HEK293 (cell line): Measurements from ENCODE around the gene PRSS53.

Experiments
- CTCF ChIA-PET: fragments of 350-600 bp; formaldehyde crosslinking; extraction: SDS; loops from one replicate; lab custom pipeline; 2021; ENCODE audit warnings: antibody characterized with exemption; lab: Yijun Ruan, JAX
- POLR2A ChIA-PET: fragments of 300-600 bp; formaldehyde crosslinking; extraction: SDS; loops from one replicate; lab custom pipeline; 2020; ENCODE audit warnings: antibody characterized with exemption, inconsistent platforms; lab: Yijun Ruan, JAX
- H3K27ac ChIP-seq: fragments of 200-500 bp; sonication (Bioruptor generic); 2 replicates; pipeline ENCODE4 v1.5.1; 2014; ENCODE audit warnings: low read depth, low read length, control low read depth, inconsistent platforms; ENCODE audit errors: extremely low read depth
- H3K36me3 ChIP-seq, 2 experiments: fragments of 200-500 bp in 1 of 2; sonication (Bioruptor generic) in 1 of 2; 1 replicate in 1 of 2; 2 replicates in 1 of 2; pipeline ENCODE4 v1.5.1; 2014 to 2017; ENCODE audit warnings: inconsistent platforms in 2 of 2, low read length in 2 of 2; ENCODE audit not compliant: control insufficient read depth in 2 of 2, insufficient read depth in 1 of 2
- H3K4me1 ChIP-seq: fragments of 200-500 bp; sonication (Bioruptor generic); 2 replicates; pipeline ENCODE4 v1.5.1; 2014; ENCODE audit warnings: mild to moderate bottlenecking, low read length, inconsistent platforms; ENCODE audit not compliant: control insufficient read depth, insufficient read depth
- H3K4me3 ChIP-seq: 2 replicates; pipeline ENCODE4 v1.5.1; 2011; ENCODE audit warnings: low read depth, mild to moderate bottlenecking, control low read depth, low read length, moderate library complexity
- H3K9me3 ChIP-seq: fragments of 200-500 bp; sonication (Bioruptor generic); 2 replicates; pipeline ENCODE4 v1.5.1; 2014; ENCODE audit warnings: low read depth, low read length, inconsistent platforms; ENCODE audit not compliant: control insufficient read depth, insufficient read depth
- CTCF ChIP-seq: fragments of 450-650 bp; formaldehyde crosslinking; IDR thresholded peaks from 2 replicates; pipeline ENCODE4 v1.5.1; 2016; ENCODE audit warnings: missing biosample characterization, missing genetic modification characterization
- KLF9 ChIP-seq: fragments of 450-650 bp; formaldehyde crosslinking; IDR thresholded peaks from 2 replicates; pipeline ENCODE4 v1.5.1; 2016; ENCODE audit warnings: missing biosample characterization, missing genetic modification characterization, low read depth
- REPIN1 ChIP-seq: fragments of 450-650 bp; formaldehyde crosslinking; IDR thresholded peaks from 2 replicates; pipeline ENCODE4 v1.5.1; 2017; ENCODE audit warnings: missing biosample characterization, missing genetic modification characterization, low read depth
- WT1 ChIP-seq: fragments of 450-650 bp; formaldehyde crosslinking; IDR thresholded peaks from 2 replicates; pipeline ENCODE4 v1.5.1; 2016; ENCODE audit warnings: missing biosample characterization, missing genetic modification characterization
- YY2 ChIP-seq: fragments of 450-650 bp; formaldehyde crosslinking; IDR thresholded peaks from 2 replicates; pipeline ENCODE4 v1.5.1; 2016; ENCODE audit warnings: missing biosample characterization, missing genetic modification characterization
- ZBTB11 ChIP-seq: fragments of 450-650 bp; formaldehyde crosslinking; conservative IDR thresholded peaks from 2 replicates; pipeline ENCODE4 v1.5.1; 2016; ENCODE audit warnings: low read depth, missing biosample characterization, missing genetic modification characterization
- ZBTB26 ChIP-seq: fragments of 450-650 bp; formaldehyde crosslinking; optimal IDR thresholded peaks from 2 replicates; pipeline ENCODE3; 2016; ENCODE audit warnings: missing biosample characterization, mild to moderate bottlenecking, missing genetic modification characterization
- ZBTB44 ChIP-seq: fragments of 450-650 bp; IDR thresholded peaks from 2 replicates; pipeline ENCODE4 v1.5.1; 2018; ENCODE audit warnings: missing biosample characterization, mild to moderate bottlenecking, missing genetic modification characterization
- ZBTB6 ChIP-seq: fragments of 450-650 bp; formaldehyde crosslinking; IDR thresholded peaks from 2 replicates; pipeline ENCODE4 v1.5.1; 2017; ENCODE audit warnings: missing biosample characterization, missing genetic modification characterization
- ZNF335 ChIP-seq: fragments of 450-650 bp; formaldehyde crosslinking; conservative IDR thresholded peaks from 2 replicates; pipeline ENCODE4 v1.5.1; 2016; ENCODE audit warnings: missing biosample characterization, missing genetic modification characterization
- ZNF341 ChIP-seq: fragments of 450-650 bp; formaldehyde crosslinking; IDR thresholded peaks from 2 replicates; pipeline ENCODE4; 2016; ENCODE audit warnings: low read depth, missing biosample characterization, missing genetic modification characterization
- ZNF488 ChIP-seq: fragments of 450-650 bp; formaldehyde crosslinking; IDR thresholded peaks from 2 replicates; pipeline ENCODE4 v1.5.1; 2016; ENCODE audit warnings: missing biosample characterization, missing genetic modification characterization
- ZNF510 ChIP-seq: fragments of 450-650 bp; formaldehyde crosslinking; IDR thresholded peaks from 2 replicates; pipeline ENCODE4 v1.5.1; 2018; ENCODE audit warnings: mild to moderate bottlenecking, missing genetic modification characterization, missing biosample characterization; ENCODE audit not compliant: insufficient replicate concordance
- ZNF747 ChIP-seq: fragments of 450-650 bp; formaldehyde crosslinking; IDR thresholded peaks from 2 replicates; pipeline ENCODE4 v1.5.1; 2016; ENCODE audit warnings: missing biosample characterization, missing genetic modification characterization
- ZNF768 ChIP-seq: fragments of 450-650 bp; formaldehyde crosslinking; IDR thresholded peaks from 2 replicates; pipeline ENCODE4 v1.5.1; 2018; ENCODE audit warnings: missing biosample characterization, mild to moderate bottlenecking, missing genetic modification characterization
- ZNF776 ChIP-seq: fragments of 450-650 bp; formaldehyde crosslinking; IDR thresholded peaks from 2 replicates; pipeline ENCODE4 v1.5.0; 2017; ENCODE audit warnings: missing biosample characterization, missing genetic modification characterization, borderline replicate concordance
- ZSCAN30 ChIP-seq: fragments of 450-650 bp; IDR thresholded peaks from 2 replicates; pipeline ENCODE4 v1.5.1; 2018; ENCODE audit warnings: missing biosample characterization, mild to moderate bottlenecking, missing genetic modification characterization, moderate library complexity

Gene PRSS53

GRCh38 chr16:31076319-31076718, 12.4 kb downstream of the PRSS53 start:
- CTCF ChIA-PET = no interaction called here
- Histone ChIP-seq H3K4me1 (no peaks in the 10 kb centered on the region), H3K36me3 (peaks cover 0 to 57% of the 10 kb centered on the region in 2 experiments; a peak in 1 of 3 replicates), H3K4me3 (no peak overlapping the region), H3K27ac (no peak overlapping the region), H3K9me3 (no peaks in the 10 kb centered on the region)
- no peak for TF ChIP-seq ZSCAN30 (tag by site-specific recombination)
- TF ChIP-seq WT1 (tag by site-specific recombination) = no peak
- peak; percentile 50; the same call in 1 of the 2 replicates for TF ChIP-seq KLF9 (tag by site-specific recombination)
- no peak for TF ChIP-seq ZNF768
- TF ChIP-seq ZNF488 (tag by site-specific recombination) = no peak
- POLR2A ChIA-PET = interaction anchor here (1.2 to 1.9 kb wide), 2 partner anchors 8 to 41 kb away, joined by 3 to 7 read pairs; partner anchors contain the start of gene KAT8

GRCh38 chr16:31074814-31075183, 13.9 kb downstream of the PRSS53 start:
- Histone ChIP-seq H3K36me3 (peaks cover 0 to 42% of the 10 kb centered on the region in 2 experiments; a peak in 1 of 3 replicates), H3K27ac (peak overlapping the region; percentile 58), H3K4me1 (no peaks in the 10 kb centered on the region), H3K9me3 (no peaks in the 10 kb centered on the region), H3K4me3 (peak overlapping the region; percentile 93)
- CTCF ChIA-PET = interaction anchor here (1.2 kb wide), 1 partner anchor 89 kb away, joined by 4 read pairs; the partner anchor contains the start of gene HSD3B7
- TF ChIP-seq ZBTB11 (tag by site-specific recombination) (no peak), ZBTB44 (no peak), ZNF488 (tag by site-specific recombination) (no peak), REPIN1 (tag by site-specific recombination) (no peak), ZBTB26 (tag by site-specific recombination) (peak; percentile 28), ZNF335 (tag by site-specific recombination) (peak; percentile 27), ZBTB6 (tag by site-specific recombination) (no peak), YY2 (tag by site-specific recombination) (no peak), ZNF776 (peak; percentile 48; the same call in 1 of the 2 replicates), ZNF747 (tag by site-specific recombination) (no peak), CTCF (tag by site-specific recombination) (0 out of 2 replicates have a peak, but pooled peaks have one; percentile 47), ZNF510 (tag by site-specific recombination) (no peak), ZNF341 (tag by site-specific recombination) (peak; percentile 53; the same call in 1 of the 2 replicates)
- POLR2A ChIA-PET = interaction anchor here (1.2 to 3.9 kb wide), 9 partner anchors 11 to 385 kb away, joined by 3 to 52 read pairs (median 13); partner anchors contain the start of genes ARMC5, FUS, HSD3B7 and KAT8
